ENCODE measurements around the gene CALCB. TPM values are rescaled to one million over a fixed set of nuclear protein-coding genes. Genes with fewer than 3 reads are reported as not detected.
"Not testable (repeated sequence)": the region's sequence is repeated elsewhere in the genome, so short reads cannot be mapped to it uniquely, and the experiment has no call there.

CALCB gene
- total and polyA plus RNA-seq, 2 donors (not counting 1 experiment from before 2014, with no cell fraction given): 1.3 TPM; not detected in 1

DNA sequence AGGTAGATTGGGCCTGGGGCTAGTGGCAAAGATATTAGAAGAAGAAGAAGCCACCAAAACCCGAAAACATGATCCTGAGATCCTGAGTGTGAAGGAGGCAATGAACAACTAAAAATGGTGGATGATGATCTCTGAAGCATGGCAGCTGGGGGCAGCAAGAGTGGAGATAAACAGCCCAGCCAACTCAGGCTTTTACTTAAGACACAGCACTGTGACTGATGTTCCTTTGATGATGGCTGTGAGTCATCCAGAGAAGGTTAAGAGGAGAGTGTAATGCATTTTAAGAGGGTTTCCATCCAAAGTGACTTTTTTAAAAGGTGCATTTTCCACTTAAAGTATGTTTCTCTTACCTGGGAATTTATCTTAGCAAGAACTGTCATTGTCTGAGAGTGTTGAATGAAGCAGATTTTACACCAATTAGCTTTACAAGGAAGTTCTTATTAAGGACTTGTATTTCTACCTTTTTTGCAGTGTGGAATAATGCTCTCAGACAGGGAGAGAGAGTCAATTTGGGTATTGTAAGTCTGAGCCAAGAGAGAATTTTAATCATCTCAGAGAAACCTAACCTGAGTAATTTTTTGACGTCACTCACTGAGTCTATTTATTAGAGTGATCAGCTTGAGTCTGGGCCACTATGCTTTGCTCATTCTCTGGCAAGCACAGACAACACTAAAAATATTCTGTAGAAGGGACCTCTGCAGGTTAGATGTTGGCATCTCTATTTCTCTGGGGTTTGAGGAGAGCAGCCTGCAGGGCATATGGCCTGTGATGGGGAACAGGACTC lies 14.1 kb upstream of the CALCB start:
- Mint-ChIP-seq H3K4me1 (no peaks in the 10 kb centered on the region), H3K9me3 (ENCODE audit: insufficient read depth) (no peaks in the 10 kb centered on the region), H3K4me3 (no peak overlapping the region), H3K27ac (no peak overlapping the region), H3K27me3 (peaks cover 42% of the 10 kb centered on the region)
- Histone ChIP-seq H3K79me2 (ENCODE audit: control insufficient read depth, insufficient read depth, low read length) (no peaks in the 10 kb centered on the region), H3K36me3 (replicated peaks in 1 of 2; ENCODE audit: control extremely low read depth in 1 of 2, control insufficient read depth in 1 of 2, extremely low read depth in 1 of 2, insufficient read depth in 2 of 2, low read length in 1 of 2) (no peaks in the 10 kb centered on the region), H3K4me2 (replicated peaks; ENCODE audit: low read depth, low read length, poor library complexity, severe bottlenecking) (no peak overlapping the region), H3K4me1 (ENCODE audit: control insufficient read depth in 2 of 2, insufficient read depth in 2 of 2, low read length in 2 of 2) (no peaks in the 10 kb centered on the region), H3K9ac (ENCODE audit: low read length) (no peak overlapping the region), H2AFZ (ENCODE audit: insufficient read depth, low read depth, low read length, poor library complexity, severe bottlenecking) (no peak overlapping the region), H3K4me3 (ENCODE audit: control extremely low read depth in 1 of 5, extremely low read depth in 1 of 5, insufficient read depth in 1 of 5, low read depth in 2 of 5, low read length in 4 of 5) (no peak overlapping the region), H4K20me1 (ENCODE audit: control insufficient read depth, insufficient read depth, low read length, poor library complexity, severe bottlenecking) (no peaks in the 10 kb centered on the region), H3K27me3 (replicated peaks in 1 of 4; ENCODE audit: control extremely low read depth in 1 of 4, control insufficient read depth in 3 of 4, insufficient read depth in 4 of 4, low read length in 3 of 4) (peaks cover 0 to 12% (median 6%) of the 10 kb centered on the region in 4 experiments), H3K9me3 (ENCODE audit: control extremely low read depth in 1 of 3, control insufficient read depth in 2 of 3, insufficient read depth in 1 of 3, low read length in 2 of 3) (no peaks in the 10 kb centered on the region), H3K27ac (ENCODE audit: low read length in 2 of 2) (no peak overlapping the region)
- ChIA-PET CTCF (no interaction called here), POLR2A (no interaction called here)
- 100% methylated on average over 1 of the region's 2 CpGs for WGBS (ENCODE audit: insufficient coverage)
- no peak for DNase-seq
- ATAC-seq (ENCODE audit: low read depth): no peak
- TF ChIP-seq EZH2 (IDR thresholded peaks at IDR 0.05; ENCODE audit: borderline replicate concordance, insufficient read depth, low read depth, low read length, poor library complexity, severe bottlenecking): no peak
- TF ChIP-seq, protein P1, sequence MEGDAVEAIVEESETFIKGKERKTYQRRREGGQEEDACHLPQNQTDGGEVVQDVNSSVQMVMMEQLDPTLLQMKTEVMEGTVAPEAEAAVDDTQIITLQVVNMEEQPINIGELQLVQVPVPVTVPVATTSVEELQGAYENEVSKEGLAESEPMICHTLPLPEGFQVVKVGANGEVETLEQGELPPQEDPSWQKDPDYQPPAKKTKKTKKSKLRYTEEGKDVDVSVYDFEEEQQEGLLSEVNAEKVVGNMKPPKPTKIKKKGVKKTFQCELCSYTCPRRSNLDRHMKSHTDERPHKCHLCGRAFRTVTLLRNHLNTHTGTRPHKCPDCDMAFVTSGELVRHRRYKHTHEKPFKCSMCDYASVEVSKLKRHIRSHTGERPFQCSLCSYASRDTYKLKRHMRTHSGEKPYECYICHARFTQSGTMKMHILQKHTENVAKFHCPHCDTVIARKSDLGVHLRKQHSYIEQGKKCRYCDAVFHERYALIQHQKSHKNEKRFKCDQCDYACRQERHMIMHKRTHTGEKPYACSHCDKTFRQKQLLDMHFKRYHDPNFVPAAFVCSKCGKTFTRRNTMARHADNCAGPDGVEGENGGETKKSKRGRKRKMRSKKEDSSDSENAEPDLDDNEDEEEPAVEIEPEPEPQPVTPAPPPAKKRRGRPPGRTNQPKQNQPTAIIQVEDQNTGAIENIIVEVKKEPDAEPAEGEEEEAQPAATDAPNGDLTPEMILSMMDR (IDR thresholded peaks at IDR 0.05): no peak
- intact Hi-C loops (cut with micrococcal nuclease): no loop called here

DNA sequence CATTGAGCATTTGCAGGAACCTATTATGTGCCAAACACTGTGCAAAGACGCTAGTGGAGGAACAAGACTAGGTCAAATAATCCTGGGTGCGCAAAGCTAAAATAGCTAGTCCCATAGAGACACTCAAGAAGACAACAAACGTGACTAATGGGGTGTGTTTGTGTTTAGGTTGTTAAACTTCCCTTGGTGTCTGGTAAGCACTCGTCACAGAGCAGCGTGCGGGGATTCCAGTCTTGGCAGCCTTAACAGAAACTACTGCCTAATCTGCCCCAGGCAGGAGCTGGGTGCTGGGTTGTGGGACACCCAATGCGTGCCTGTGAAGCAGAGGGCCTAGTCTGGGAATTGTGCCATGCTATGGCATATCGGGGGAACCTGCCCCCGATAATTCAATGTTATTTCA lies 10.8 kb upstream of the CALCB start:
- Histone ChIP-seq H3K36me3 (replicated peaks in 1 of 2; ENCODE audit: control extremely low read depth in 1 of 2, control insufficient read depth in 1 of 2, extremely low read depth in 1 of 2, insufficient read depth in 2 of 2, low read length in 1 of 2) (no peaks in the 10 kb centered on the region), H3K27me3 (replicated peaks in 1 of 4; ENCODE audit: control extremely low read depth in 1 of 4, control insufficient read depth in 3 of 4, insufficient read depth in 4 of 4, low read length in 3 of 4) (peaks cover 0 to 6% (median 3%) of the 10 kb centered on the region in 4 experiments), H3K4me3 (ENCODE audit: control extremely low read depth in 1 of 5, extremely low read depth in 1 of 5, insufficient read depth in 1 of 5, low read depth in 2 of 5, low read length in 4 of 5) (no peak overlapping the region), H3K9me3 (ENCODE audit: control extremely low read depth in 1 of 3, control insufficient read depth in 2 of 3, insufficient read depth in 1 of 3, low read length in 2 of 3) (peaks cover 0 to 1% (median 0%) of the 10 kb centered on the region in 3 donors), H3K4me1 (ENCODE audit: control insufficient read depth in 2 of 2, insufficient read depth in 2 of 2, low read length in 2 of 2) (no peaks in the 10 kb centered on the region), H3K9ac (ENCODE audit: low read length) (no peak overlapping the region), H3K79me2 (ENCODE audit: control insufficient read depth, insufficient read depth, low read length) (no peaks in the 10 kb centered on the region), H2AFZ (ENCODE audit: insufficient read depth, low read depth, low read length, poor library complexity, severe bottlenecking) (no peak overlapping the region), H3K4me2 (replicated peaks; ENCODE audit: low read depth, low read length, poor library complexity, severe bottlenecking) (no peak overlapping the region), H3K27ac (ENCODE audit: low read length in 2 of 2) (no peak overlapping the region), H4K20me1 (ENCODE audit: control insufficient read depth, insufficient read depth, low read length, poor library complexity, severe bottlenecking) (no peaks in the 10 kb centered on the region)
- no peak overlapping the region for H3K4me3 Mint-ChIP-seq
- ATAC-seq (ENCODE audit: low read depth): no peak
- no peaks in the 10 kb centered on the region for H3K4me1 Mint-ChIP-seq
- no peak for DNase-seq
- intact Hi-C loops (cut with micrococcal nuclease): no loop called here
- H3K27me3 Mint-ChIP-seq: peaks cover 38% of the 10 kb centered on the region
- no peak for TF ChIP-seq EZH2 (IDR thresholded peaks at IDR 0.05; ENCODE audit: borderline replicate concordance, insufficient read depth, low read depth, low read length, poor library complexity, severe bottlenecking)
- TF ChIP-seq, protein P1 (IDR thresholded peaks at IDR 0.05): no peak
- ChIA-PET CTCF (no interaction called here), POLR2A (no interaction called here)
- 87% methylated on average over 7 of the region's 9 CpGs for WGBS (ENCODE audit: insufficient coverage)
- no peak overlapping the region for H3K27ac Mint-ChIP-seq
- no peaks in the 10 kb centered on the region for H3K9me3 Mint-ChIP-seq (ENCODE audit: insufficient read depth)

DNA sequence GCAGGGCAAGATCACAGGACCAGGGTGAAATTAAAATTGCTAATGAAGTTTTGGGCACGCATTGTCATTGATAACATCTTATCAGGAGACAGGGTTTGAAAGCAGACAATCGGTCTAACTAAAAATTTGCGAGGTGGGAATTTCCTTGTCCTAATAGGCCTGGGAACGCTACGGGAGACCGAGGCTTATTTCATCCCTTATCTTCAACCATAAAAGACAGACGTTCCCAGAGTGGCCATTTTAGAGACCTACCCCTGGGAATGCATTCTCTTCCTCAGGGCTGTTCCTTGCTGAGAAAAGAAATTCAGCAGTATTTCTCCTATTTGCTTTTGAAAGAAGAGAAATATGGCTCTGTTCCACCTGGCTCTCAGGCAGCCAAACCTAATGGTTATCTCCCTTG lies 3.6 kb upstream of the CALCB start:
- ATAC-seq (ENCODE audit: low read depth); CTCF ChIA-PET: not testable (repeated sequence)
- WGBS (ENCODE audit: insufficient coverage): 94% methylated on average over 5 of the region's 7 CpGs

More for the DNA sequence above, 3.6 kb upstream of the CALCB start:
- peaks cover 1 to 35% (median 2%) of the 10 kb centered on the region in 3 donors for H3K9me3 ChIP-seq (ENCODE audit: control extremely low read depth in 1 of 3, control insufficient read depth in 2 of 3, insufficient read depth in 1 of 3, low read length in 2 of 3)
- H3K9me3 Mint-ChIP-seq (ENCODE audit: insufficient read depth); H3K27ac ChIP-seq (ENCODE audit: low read length in 2 of 2); H3K4me3 ChIP-seq (ENCODE audit: control extremely low read depth in 1 of 5, extremely low read depth in 1 of 5, insufficient read depth in 1 of 5, low read depth in 2 of 5, low read length in 4 of 5); intact Hi-C loops (cut with micrococcal nuclease); DNase-seq; H3K9ac ChIP-seq (ENCODE audit: low read length); POLR2A ChIA-PET; H3K4me2 ChIP-seq (replicated peaks; ENCODE audit: low read depth, low read length, poor library complexity, severe bottlenecking); H3K27ac Mint-ChIP-seq; H3K79me2 ChIP-seq (ENCODE audit: control insufficient read depth, insufficient read depth, low read length); H4K20me1 ChIP-seq (ENCODE audit: control insufficient read depth, insufficient read depth, low read length, poor library complexity, severe bottlenecking); H3K4me3 Mint-ChIP-seq; H3K36me3 ChIP-seq (replicated peaks in 1 of 2; ENCODE audit: control extremely low read depth in 1 of 2, control insufficient read depth in 1 of 2, extremely low read depth in 1 of 2, insufficient read depth in 2 of 2, low read length in 1 of 2); H2AFZ ChIP-seq (ENCODE audit: insufficient read depth, low read depth, low read length, poor library complexity, severe bottlenecking): not testable (repeated sequence)
- H3K27me3 ChIP-seq (replicated peaks in 1 of 4; ENCODE audit: control extremely low read depth in 1 of 4, control insufficient read depth in 3 of 4, insufficient read depth in 4 of 4, low read length in 3 of 4): peaks cover 0 to 40% (median 16%) of the 10 kb centered on the region in 4 experiments
- Mint-ChIP-seq H3K27me3 (peaks cover 50% of the 10 kb centered on the region), H3K4me1 (peaks cover 14% of the 10 kb centered on the region)
- peaks cover 17% of the 10 kb centered on the region in 2 donors for H3K4me1 ChIP-seq (ENCODE audit: control insufficient read depth in 2 of 2, insufficient read depth in 2 of 2, low read length in 2 of 2)

Measured in B cell (primary cell).